ENCODE data around the gene RAB7B. TPM values are rescaled to one million over a fixed set of nuclear protein-coding genes. Genes with fewer than 3 reads are reported as not detected.

Gene RAB7B, protein sequence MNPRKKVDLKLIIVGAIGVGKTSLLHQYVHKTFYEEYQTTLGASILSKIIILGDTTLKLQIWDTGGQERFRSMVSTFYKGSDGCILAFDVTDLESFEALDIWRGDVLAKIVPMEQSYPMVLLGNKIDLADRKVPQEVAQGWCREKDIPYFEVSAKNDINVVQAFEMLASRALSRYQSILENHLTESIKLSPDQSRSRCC
- total RNA-seq, result 28.8 and 48.5 TPM in 2 replicates

DNA sequence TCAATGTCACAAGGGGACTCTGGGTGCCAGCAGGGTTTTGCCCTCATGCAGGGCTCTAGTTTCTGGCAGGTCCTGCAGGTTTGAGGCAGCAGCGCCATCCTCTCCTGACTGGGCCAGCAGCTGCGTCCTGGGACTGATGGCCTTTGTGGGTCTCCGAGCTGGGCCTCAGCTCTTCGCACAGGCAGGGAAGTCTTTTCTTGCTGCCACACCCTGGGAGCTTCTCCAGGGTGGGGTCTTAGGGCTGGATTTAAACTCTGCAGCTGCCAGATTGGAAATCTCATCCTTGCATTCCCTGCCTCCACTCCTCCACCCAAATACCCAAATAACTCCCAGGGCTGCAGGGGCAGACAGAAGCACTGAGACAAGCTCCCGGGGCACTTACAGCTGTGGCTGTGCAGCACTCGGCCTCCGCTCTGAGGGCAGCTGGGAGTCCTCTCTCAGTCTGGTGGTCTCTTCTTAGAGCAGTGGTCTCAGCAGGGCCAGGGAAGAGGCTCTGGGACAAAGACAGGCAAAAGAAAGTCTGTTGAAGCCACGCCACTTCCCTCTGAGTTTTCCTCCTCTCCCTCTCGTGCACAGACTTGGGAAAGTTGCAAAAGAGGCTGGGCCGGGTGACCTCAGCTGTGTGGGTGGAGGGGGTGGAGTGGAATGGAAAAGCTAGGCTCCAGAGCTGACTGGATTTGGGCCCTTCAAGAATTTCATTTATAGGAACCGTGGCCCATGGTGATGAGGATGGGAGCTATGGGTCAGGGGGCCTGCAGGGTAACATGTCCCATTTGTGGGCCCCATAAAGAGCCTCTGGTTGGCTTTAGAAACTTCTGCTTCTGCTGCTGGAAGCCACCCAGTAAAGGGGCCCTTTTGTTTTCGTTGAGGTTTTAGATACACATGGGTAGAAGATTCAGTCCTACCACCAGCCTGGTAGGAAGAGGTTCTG is at the start of gene RAB7B:
Gene RAB7B, minus strand, starts transcription at position 525 of the 931 bp plus-strand sequence. CDS start 9,260 bp downstream, outside the sequence.

GRCh38 chr1:206023695-206024094 is 20.5 kb upstream of the RAB7B start, which contains the start of gene CTSE:
TSS of gene CTSE (minus strand) at chr1:206023895. CDS start at chr1:206023791, 104 bp downstream.

GRCh38 chr1:205943245-205943644 is 60.0 kb downstream of the RAB7B start, which contains the start of gene SLC26A9:
TSS of gene SLC26A9 (minus strand) at chr1:205943456. CDS start at chr1:205935820, 7,636 bp downstream.

Other genes with a start within 250 kb of the RAB7B start
- gene RAB29, start 227.9 kb downstream of the RAB7B start, total RNA-seq, result 20.9 and 25.4 TPM in 2 replicates
- gene SLC41A1, start 190.2 kb downstream of the RAB7B start, total RNA-seq, result 16.3 and 16.6 TPM in 2 replicates
- not detected in 2 replicates for gene PM20D1, start 153.3 kb downstream of the RAB7B start, total RNA-seq
- gene SLC26A9, start 59.9 kb downstream of the RAB7B start, total RNA-seq, result not detected in 2 replicates
- gene CTSE, start 20.5 kb upstream of the RAB7B start, total RNA-seq, result 0.08 and 0.34 TPM in 2 replicates
- not detected in 2 replicates for gene RHEX, start 49.8 kb upstream of the RAB7B start, total RNA-seq
- gene AVPR1B, start 114.0 kb upstream of the RAB7B start, total RNA-seq, result not detected in 2 replicates
- gene FAM72A, start 199.4 kb upstream of the RAB7B start, total RNA-seq, result 2.8 and 12.3 TPM in 2 replicates
- gene SRGAP2, start 200.1 kb upstream of the RAB7B start, total RNA-seq, result 18.8 and 21.9 TPM in 2 replicates

Measured in hair follicular keratinocyte (primary cell).